IPS-NIHi7 (cell line): ENCODE results near the gene RAB31.
"Not testable (repeated sequence)": the region's sequence is repeated elsewhere in the genome, so short reads cannot be mapped to it uniquely, and the experiment has no call there.

Experiments
- DNase-seq: peaks from one replicate; pipeline ENCODE4 v3.0.0; 2012; ENCODE audit warnings: mixed read lengths; ENCODE audit errors: extremely low spot score

The RAB31 gene

DNA sequence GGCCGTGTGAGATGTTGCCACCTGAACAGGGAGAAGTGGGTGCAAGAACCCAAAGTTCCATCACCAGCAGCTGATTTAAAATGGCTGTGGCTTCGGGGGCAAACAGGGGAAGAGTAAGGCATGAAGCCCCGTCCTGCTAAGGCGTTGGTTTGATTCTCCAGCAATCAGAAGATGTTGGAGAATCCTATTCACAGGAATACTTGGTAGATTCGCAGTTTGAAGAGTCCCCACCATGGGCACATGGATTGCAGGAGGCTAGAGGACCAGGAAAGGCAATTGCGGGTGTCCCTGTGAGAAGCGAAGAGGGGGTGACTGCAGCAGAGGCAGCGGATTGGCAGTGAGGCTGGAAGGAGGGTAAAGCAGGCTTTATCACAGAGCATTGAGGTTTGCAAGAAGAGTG, 131.1 kb downstream of the RAB31 start:
- DNase-seq: no peak

DNA sequence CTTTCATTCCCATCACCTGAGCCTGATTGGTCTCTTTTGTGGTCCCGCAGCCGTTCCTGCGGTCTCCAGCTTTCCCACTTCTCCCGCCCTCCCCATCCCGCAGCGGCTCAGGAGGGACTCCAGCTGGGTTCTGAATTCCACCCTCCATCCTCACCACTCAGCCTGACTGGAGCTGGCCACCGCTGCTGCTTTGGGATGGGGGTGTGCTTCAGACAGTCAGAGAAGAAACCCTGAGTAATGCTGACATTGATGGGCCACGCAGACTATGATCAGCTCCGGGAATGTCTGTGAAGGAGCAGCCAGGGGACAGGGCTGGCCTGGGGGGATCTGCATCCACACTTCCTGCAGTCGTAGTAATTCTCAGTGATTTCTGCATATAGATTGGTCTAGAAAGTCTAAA, 131.8 kb downstream of the RAB31 start:
- DNase-seq: peak; percentile 67

DNA sequence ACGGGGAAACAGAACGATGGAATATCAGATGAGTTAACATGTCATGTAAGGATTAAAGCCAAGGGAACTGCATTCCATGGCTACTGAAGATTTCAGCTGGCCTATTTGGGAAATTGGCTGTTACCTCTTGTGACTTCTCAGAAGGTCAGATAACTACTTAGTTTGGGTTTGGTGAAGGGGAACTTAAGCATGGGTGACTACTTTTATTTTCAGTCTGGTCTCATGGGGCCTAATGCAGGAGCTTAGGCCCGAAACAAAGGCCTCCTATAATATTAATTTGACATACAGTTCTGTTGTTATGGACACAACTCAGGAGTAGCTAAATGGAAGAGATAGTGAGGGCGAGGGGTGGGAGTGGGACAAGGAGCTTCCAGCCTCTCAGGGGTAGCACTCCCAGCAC, 133.7 kb downstream of the RAB31 start:
- no peak for DNase-seq

DNA sequence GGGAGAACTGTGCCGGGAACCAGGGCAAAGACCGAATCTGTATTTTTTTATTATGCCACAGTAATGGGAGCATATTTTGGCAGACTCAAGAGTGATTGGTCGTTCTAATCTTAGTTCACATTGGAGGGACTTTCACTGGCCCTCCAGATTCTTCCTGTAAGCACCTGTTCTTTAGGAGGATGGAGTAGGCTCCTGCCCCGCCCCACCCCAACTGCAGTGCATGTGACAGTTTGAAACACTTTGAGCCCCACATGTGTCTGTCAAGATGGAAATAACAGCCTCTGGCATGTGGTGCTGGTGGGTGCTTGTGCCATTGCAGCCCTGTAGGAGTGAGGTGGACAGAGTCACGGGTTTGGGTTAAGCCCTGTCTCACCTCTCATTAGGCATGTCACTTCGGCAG, 134.3 kb downstream of the RAB31 start:
- no peak for DNase-seq

DNA sequence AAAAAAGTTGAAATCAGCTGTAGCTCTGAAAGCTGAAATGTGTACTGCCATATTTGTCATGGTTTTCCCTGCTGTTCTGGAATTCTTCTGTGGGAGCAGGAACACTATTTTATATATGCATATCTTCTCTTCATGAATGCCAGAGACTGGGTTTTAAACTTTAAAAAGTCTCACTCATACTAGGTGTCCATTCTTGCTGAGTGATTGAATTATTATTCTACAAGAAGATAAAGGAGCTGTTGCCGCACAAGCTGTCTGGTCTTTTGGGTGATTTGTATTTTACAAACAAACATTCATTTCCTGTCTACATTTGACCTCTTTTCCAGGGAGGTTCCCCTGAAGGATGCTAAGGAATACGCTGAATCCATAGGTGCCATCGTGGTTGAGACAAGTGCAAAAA, 137.2 kb downstream of the RAB31 start:
- DNase-seq: no peak

DNA sequence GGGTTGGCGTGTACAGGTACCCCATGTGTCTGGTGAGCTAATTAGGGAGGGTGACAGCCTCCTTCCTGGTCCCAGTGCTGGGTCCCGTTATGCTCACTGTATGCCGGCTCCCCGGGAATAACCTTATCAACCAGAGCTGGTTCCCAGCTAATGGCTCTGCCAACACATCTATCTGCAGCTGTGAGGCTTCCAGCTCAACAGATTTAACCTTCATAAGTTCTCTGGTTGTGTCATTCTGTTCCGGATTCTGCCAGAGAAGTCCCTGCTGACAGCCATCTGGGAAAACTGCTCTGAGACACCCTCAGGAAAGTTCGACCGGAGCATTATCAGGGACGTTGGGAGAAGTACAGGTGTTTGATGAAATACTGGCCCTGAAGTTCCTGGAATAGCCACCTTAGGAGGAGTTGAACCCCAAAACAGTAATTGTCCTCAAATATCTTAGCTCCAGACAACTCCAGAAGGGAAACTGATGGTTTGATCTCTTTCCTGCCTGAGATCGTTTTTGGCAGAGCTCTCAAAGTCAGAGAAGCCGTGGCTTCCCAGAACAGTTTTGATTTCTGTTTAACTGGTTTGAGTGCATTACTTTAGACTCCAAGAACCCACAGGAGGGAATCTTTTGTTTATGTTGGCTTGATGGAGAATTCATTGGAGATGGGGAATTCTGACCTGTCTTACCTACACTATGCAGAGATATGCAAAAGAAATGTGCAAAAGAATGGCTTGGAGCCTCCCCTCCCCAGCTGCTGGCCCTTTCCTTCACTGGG, 138.2 kb downstream of the RAB31 start:
- no peak for DNase-seq

DNA sequence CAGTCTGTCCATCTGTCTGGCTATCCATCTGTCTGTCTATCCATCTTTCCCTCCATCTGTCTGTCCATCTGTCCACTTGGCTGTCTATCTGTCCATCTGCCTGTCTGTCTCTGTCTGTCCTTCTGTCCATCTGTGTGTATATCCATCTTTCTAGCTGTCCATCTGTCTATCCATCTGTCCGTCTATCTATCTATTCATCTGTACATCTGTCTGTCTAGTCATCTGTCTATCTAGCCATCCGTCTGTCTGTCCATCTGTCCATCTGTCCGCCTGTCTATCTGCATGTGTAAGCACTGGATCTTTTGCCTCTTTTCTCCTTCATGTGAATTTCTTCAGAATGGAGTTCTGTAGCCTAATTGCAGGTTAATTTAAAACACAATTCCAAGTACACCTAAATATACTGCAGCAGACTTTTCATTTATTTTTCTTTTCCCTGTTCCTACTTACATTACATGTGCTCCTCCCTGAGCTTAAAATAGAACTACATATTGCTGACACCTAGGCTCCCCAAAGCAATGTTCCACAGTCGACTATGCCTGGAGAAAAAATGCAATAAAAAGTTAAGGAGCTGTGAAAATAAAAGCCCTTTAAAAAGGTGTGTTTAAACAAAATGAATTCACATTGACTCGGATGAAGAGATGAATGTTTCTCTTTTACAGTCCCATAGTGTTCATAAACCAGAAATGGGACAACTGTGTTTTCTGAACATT, 140.2 kb downstream of the RAB31 start:
- no peak for DNase-seq

DNA sequence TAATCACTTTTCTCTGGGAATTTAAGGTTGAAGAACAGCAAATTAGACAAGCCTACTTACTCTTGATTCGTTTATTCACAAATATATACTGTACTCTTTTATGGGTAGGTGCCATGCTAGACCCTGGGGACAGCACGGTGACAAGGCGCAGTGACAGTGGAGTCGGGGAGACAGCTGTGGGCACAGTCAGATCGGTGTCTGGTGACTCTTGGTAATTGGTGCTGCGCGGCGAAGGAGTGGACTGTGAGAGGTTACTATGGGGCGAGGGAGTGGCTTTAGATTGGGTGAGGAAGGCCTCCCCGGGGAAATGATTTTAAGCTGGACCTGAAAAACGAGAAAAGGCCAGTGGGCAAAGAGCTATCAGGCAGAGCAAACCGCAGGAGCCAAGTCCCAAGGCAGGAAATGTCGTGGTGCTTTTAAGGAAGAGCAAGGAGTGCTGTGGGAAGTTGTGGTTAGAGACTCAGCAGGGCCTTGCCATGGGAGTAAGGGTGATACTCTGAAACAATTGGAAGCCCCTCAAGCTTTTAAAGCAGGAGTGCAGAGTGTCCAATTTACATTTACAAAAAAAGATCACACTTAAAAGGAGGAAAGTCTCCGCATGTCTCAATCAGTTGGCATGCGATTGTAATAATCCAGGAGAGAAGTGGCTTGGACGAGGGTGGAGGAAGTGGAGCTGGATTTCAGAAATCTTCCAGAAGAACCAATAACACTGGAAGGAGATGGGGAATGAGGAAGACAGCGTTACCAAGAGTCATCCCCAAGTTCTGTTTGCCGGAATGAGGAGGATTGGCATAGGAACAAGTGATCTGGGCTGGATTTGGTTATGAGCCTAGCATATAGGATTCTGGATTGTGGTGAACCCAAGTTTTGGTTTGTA, 141.5 kb downstream of the RAB31 start:
- no peak for DNase-seq

DNA sequence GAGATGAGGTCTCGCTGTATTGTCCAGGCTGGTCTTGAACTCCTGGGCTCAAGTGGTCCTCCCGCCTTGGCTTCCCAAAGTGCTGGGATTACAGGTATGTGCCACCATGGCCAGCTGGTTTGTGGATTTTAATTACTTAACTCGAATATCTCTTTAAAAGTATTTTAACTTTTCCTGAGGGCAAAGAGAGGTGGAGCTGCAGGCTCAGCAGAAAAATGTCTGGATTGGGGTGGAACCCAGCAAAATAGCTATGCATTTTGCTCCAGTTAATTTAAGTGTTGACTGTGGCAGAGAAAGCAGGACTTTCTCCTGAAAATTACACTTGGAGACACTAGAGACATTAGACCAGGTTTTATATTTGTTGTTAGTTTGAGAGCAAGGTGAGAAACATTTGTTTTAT, 142.2 kb downstream of the RAB31 start:
- DNase-seq: no peak

DNA sequence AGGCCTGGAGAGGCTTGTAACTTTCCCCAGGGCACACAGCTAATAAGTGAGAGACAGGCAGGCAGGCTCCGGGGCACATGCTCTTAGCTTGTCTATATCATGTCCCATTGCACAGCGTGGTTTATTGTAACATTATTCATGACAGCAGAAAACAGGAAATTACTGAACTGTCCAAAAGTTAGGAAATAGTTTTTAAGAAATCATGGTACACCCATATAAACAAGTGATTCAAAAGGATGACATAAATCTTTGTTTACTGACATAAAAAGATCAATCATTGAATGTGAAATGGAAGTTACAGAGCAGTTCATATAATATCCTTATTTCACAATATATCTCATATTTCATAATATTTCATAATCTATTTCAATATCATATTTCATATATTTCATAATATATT, 143.4 kb downstream of the RAB31 start:
- no peak for DNase-seq

DNA sequence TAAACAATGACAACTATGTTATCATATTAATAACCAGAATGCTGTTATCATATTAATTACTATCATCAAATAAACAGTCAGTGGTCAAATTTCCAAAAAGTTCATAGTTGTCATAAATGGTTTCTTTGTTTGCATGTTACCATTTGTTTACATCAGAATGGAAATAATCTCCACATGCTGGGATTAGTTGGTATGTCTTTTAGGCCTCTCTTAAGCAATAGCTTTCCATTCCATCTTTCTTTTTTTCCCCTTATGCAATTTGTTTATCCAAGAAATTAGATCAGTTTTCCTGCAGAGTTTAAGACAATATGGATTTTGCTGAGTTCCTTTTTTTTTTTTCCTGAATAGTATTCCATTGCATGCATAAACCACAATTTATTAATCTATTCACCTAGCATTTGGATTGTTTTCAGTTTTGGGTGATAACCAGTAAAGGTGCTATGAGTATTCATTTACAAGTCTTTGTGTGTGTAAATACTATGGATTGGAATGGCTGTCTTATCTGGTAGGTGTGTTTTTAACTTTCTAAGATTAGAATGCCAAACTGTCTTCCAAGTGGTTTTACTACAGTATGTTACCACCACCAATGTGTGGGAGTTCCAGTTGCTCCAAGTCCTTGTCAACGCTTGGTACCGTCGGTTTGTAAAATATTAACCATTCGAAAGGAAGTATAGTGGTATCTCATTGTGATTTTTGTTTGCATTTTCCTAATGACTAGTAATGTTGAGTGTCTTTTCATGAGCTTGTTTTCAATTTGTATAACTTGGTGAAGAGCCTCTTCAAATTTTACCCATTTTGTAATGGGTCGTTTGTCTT, 144.4 kb downstream of the RAB31 start:
- DNase-seq: no peak

DNA sequence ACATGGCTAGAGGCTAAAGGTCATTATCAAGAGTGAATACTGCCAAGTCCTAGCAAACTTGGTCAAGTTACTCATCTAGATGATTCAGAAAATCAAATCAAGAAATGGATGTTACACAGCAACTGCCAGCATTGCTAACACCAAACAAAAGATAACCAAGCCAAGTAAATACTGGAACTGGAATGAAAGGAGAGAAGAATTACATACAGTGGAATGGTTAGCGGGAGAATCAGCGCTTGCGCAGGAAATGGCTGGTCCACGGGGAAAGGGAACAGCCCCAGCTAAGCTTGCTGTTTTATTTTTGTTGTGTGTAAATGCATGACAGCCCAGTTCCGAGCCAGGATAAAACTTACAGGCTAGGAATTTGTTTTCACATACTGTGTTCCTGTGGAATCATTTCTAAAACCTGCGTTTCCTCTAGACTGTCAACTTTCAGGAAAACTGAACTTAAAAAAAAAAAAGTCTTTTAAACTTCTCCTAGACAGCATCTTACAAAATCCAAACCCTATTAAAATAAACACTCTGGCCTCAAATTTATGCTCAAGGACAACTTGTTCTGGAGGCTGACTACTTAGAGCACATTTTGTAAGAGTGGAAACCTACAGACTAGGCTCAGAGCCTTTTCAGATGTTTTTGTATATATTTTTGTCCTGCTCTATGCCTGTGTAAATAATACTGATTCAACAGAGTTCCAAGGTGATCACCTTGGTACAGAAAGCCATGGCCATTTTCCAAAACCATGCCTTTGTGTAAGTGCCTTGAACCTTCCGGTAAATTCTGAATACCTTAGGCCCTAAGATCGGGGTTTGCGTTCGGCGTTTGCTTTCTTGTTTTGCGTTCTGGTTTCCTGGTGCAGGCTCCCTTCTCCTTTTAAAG, 146.9 kb downstream of the RAB31 start:
- DNase-seq: no peak

DNA sequence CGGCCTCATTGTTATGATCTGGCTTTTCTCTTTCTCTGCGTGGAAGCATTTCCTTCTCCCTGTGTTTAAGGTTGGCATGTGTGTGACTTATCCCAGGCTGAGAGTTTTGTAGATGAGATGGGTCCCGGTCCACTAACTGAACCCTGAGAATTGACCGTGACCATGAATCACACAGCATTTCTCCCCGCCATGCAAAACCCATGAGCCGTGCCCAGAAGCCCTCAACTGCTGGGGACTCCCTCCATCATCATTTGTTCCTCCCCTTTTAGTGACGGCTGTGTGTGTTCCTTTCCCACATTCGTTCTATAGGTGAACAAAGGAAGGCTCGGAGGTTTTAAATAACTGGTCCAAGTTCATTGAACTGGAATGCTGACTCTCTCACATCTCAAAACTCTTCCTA, 147.6 kb downstream of the RAB31 start:
- no peak for DNase-seq

DNA sequence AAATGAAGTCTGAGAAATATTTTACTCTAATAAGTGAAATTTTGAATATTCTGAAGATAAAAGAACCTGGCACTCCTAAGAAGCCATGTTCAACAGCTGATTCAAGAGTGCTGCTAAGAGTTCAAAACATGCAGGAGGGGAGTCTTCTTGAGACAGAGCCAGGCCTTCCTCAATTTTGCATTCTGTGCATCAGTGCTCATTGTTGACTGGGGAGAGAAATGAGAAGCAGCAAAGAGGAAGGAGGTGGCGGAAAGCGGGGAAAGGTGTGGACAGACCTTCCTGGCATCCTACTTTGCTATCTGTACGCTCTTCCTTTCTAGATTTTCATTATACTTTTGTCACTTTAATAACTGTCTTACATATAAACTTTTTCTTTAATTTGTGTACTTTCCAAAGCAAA, 148.0 kb downstream of the RAB31 start:
- DNase-seq: no peak

DNA sequence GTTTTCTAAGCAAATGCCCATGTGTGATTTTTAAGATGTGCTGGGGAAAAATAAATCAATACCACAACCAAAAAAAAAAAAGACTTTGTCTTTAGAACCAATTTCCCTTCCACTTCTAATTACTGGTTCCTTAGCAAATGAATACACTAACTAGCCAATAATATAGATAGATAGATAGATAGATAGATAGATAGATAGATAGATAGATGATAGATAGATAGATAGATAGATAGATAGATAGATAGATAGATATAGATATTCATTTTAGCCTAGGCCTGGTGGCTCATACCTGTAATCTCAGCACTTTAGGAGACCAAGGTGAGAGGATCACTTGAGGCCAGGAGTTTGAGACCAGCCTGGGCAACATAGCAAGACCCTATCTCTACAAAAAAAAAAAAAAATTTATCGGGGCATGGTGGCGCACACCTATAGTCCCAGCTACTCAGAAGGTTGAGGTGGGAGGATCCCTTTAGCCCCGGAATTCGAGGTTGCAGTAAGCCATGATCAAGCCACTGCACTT, 149.4 kb downstream of the RAB31 start:
- not testable (repeated sequence) for DNase-seq

DNA sequence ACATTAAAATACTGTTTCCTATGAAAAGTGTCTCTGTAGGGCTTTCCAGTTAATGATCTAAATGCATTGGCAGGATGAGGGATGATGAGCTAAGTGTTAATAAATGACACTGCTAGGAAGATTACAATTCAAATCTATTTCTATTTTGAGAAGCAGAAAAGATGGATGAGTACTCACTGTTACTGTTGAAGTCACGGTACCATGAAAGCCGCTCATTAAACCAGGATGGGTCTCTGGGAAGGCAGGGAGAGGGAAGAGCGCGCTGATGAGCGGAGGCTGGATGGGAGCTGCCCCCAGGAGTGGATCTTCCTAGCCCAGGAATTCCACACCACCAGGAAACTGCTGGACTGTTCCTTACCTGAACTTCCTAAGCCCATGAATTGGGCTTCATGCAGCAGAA, 150.5 kb downstream of the RAB31 start:
- no peak for DNase-seq

DNA sequence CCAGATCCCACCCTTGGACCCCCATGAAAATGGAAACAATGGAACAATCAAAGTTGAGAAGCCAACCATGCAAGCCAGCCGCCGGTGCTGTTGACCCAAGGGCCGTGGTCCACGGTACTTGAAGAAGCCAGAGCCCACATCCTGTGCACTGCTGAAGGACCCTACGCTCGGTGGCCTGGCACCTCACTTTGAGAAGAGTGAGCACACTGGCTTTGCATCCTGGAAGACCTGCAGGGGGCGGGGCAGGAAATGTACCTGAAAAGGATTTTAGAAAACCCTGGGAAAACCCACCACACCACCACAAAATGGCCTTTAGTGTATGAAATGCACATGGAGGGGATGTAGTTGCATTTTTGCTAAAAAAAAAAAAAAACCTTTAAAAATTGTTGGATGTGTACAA, 151.1 kb downstream of the RAB31 start:
- DNase-seq: no peak

DNA sequence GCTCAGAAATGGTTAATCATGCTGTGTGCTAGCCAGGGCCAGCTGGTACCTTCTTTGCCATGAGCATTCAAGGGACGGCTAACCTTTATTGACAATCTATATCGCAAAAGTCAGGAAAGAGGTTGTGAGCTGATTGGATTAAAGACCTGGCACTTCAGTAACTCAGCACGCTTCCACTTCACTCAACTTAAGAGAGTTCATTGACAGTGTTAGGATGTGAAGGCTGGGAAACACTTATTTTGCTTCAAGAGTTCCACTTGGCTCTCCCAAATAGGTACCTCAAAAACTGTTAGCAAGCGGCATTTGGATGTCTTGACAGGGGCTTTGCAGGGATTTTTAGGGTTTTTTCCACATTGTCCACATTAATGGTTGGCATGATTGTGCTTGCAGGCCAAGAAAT, 152.6 kb downstream of the RAB31 start:
- DNase-seq: no peak

DNA sequence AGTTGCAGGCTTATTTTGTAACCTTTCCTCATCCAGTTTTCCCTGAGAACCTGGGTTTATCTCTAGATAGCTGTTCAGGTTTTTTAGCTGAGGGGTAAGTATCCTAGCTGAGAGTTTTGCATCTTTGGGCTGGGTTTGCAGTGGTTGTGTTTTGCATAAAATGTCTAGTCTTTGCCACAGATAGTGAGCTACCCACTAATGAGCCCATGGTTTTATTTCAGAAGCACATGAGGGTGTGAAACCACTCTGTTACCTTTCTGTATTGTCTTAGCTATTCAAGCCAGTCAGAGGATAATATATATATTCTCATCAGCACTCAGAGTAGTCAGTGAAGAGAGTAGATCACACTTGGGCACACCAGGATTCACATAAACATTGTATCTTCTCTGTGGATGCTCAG, 153.1 kb downstream of the RAB31 start:
- DNase-seq: no peak

DNA sequence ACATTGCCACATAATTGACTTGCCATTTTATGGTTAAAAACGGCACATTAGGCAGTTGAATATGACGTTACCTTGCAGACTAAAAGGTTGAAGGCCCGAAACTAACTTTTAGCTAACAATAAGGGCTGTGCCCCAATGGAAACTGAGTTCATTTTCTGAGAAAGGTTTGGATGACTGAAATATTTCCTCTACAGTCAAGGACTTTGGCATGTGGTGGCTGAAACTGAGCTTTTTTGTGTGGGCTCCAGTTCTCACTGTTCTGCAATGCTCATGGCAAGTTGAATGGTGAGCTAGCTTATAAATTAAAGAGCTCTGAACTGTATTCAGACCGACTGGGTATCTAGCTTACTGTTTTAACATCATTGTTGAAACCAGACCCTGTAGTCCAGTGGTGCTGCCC, 153.8 kb downstream of the RAB31 start:
- DNase-seq: no peak

DNA sequence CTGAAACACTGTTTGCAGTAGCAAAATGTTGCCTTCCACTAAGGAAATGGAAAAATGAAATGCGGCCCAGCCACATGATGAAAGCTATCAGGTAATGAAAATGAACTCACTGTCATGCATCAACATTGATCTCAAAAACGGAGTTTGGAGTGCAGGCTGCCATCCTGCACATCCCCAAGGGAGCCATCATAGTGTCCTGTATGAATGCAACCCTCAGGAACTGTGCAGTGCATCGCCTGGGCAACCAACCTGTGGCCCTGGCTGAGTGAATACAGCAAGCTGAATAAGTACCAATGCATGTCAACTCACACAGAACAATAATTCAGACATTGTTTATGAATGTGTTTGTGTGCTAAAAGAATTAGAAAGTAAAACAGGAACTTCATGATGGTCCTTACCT, 154.6 kb downstream of the RAB31 start:
- no peak for DNase-seq
